Measurements from ENCODE around the gene ZWILCH.
"Not testable (repeated sequence)": the region's sequence is repeated elsewhere in the genome, so short reads cannot be mapped to it uniquely, and the experiment has no call there.

ZWILCH gene

DNA sequence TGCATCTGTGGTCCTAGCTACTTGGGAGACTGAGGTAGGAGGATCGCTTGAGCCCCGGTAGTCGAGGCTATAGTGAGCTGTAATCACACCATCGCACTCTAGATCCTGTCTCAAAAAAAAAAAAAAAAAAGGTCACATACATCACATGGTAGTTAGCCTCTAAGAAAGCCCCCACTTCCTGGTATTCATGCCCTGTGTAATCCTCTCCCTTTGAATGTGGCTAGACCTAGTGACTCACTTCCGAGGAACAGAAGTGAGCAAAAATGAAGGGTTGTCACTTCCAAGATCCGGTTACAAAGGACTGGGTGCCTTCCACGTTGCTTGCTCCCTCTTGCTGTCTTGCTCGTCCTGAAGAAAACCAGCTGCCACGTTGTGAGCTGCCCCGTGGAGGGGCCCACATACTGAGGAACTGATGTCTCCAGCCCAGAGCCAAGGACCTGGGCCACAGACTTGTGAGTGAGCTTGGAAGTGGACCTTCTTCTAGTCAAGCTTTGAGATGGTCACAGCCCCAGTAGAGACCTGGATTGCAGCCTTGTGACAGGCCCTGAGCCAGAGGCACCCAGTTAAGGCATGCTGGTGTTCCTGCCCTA, 73.3 kb downstream of the ZWILCH start:
- DNase-seq (ENCODE audit: low spot score) (peak; percentile 57), FAIRE-seq (peak; percentile 89)

DNA sequence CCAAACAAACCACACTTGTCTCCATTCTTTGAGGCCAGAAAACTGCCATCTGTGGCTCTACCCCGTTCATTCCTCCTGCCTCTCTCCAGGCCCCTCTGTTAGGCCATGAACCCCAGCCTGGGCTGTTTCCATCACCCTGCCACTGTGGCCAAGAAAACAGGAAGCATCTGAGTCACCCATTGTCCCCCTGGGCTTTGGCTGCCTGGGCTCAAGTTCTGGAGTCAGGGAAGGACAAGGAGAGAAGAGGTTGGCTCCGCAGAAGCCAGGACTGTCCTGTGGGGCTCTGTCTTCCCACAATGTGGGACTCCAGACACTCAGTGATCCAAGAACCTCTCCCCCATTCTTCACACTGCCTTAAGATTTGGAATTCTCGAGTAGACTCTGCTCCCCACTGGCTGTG, 75.5 kb downstream of the ZWILCH start:
- no peak for DNase-seq (ENCODE audit: low spot score)
- FAIRE-seq = no peak

DNA sequence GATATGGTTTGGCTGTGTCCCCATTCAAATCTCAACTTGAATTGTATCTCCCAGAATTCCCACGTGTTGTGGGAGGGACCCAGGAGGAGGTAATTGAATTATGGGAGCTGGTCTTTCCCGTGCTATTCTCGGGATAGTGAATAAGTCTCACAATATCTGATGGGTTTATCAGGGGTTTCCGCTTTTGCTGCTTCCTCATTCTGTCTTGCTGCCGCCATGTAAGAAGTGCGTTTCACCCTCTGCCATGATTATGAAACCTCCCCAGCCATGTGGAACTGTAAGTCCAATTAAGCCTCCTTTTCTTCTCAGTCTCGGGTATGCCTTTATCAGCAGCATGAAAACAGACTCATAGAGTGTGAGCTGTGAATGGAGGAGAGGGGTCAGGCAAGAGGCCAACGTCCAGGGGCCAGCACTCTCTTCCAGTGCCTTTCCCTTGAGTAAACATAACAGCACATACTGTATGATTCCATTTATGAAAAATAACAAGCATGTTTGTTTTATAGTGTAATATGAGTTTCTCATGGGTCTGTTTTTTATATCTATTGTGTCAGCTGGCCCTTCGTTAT, 76.9 kb downstream of the ZWILCH start:
- DNase-seq (ENCODE audit: low spot score) (no peak), FAIRE-seq (no peak)

GRCh38 chr15:66586155-66586976, 81.2 kb downstream of the ZWILCH start:
- FAIRE-seq (no peak), DNase-seq (ENCODE audit: low spot score) (no peak)

DNA sequence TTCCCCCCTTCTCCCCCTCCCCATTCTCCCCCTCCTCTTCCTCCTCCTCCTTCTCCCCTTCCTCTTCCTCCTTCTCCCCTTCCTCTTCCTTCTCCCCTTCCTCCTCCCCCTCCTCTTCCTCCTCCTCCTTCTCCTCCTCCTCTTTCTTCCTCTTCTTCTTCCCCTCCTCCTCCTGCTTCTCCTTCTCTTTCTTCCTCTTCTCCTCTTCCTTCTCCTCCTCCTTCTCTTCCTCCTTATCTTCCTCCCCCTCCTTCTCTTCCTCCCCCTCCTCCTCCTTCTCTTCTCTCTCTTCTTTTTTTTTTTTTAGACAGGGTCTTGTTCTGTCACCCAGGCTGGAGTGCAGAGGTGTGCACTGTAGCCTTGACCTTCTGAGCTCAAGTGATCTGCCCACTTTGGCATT, 81.9 kb downstream of the ZWILCH start:
- DNase-seq (ENCODE audit: low spot score) (no peak), FAIRE-seq (no peak)

- DNase-seq (ENCODE audit: low spot score) = no peak
- no peak for FAIRE-seq
Observed at GRCh38 chr15:66587749-66588148, 82.6 kb downstream of the ZWILCH start.

DNA sequence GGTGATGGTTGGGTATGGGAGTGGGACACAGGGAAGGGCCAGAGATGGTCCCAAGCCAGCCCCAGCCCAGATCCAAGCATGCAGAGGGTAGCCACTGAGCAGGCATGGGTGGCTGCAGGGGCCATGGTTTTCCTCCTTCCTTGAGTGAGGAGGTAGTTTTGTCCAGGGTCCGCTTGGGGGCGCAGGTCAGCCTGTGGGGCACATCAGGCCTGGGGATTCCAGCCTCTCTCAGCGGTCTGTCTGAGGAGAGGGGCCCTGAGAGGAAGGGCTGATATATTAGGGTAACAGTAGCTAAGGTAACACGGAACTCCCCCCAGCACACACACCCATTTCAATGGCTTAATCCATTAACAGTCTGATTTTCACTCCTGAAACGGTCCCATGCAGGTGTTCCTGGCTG, 83.4 kb downstream of the ZWILCH start:
- FAIRE-seq = no peak
- no peak for DNase-seq (ENCODE audit: low spot score)

GRCh38 chr15:66588971-66589370, 83.8 kb downstream of the ZWILCH start:
- no peak for DNase-seq (ENCODE audit: low spot score)

GRCh38 chr15:66589429-66589828, 84.3 kb downstream of the ZWILCH start:
- DNase-seq (ENCODE audit: low spot score); FAIRE-seq: not testable (repeated sequence)

More at GRCh38 chr15:66588971-66589370, 83.8 kb downstream of the ZWILCH start:
- peak; percentile 53 for FAIRE-seq

DNA sequence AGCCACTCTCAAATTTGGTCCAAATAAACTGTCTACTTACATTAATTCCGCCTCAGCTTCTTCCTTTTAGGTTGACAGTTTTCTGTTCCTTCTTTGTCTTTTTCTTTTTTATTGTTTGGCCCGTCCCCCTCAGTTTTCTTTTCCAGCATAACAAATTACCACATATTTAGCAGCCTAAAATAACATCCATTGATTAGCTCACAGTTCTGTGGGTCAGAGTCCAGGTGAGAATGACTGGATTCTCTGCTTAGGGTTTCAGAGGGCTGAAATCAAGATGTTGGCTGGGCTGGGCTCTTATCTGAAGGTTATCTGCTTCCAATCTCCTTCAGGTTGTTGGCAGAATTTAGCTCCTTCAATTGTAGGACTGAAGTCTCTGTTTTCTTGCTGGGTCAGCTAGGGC, 85.3 kb downstream of the ZWILCH start:
- DNase-seq (ENCODE audit: low spot score) (no peak), FAIRE-seq (no peak)

DNA sequence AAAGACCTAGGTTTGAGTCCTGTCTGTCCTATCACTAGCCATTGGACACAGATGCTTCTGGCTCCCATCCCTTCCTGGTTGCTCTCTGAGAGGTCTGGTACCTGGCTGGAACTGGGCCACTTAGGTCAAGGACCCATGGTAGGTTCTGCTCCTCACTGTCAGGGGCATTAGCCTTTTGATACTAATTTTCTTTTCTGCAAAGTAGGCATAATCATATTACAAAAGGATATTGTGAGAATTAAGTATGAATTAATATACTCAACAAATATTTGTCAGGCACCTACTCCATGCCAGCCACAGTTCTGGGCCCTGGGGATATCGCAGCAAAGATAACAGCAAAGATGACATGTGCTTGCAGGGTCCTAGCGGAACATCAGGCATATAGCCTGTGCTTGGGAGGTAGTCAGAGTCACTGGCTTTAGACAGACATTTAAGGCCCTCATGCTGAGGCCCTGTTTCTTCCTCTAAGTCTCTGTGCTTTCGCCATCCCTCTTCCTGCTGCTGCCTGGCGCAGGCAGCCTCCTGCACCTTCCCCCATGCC, 86.3 kb downstream of the ZWILCH start:
- DNase-seq (ENCODE audit: low spot score) (no peak), FAIRE-seq (no peak)

GRCh38 chr15:66592505-66593218, 87.5 kb downstream of the ZWILCH start:
- no peak for FAIRE-seq
- no peak for DNase-seq (ENCODE audit: low spot score)

DNA sequence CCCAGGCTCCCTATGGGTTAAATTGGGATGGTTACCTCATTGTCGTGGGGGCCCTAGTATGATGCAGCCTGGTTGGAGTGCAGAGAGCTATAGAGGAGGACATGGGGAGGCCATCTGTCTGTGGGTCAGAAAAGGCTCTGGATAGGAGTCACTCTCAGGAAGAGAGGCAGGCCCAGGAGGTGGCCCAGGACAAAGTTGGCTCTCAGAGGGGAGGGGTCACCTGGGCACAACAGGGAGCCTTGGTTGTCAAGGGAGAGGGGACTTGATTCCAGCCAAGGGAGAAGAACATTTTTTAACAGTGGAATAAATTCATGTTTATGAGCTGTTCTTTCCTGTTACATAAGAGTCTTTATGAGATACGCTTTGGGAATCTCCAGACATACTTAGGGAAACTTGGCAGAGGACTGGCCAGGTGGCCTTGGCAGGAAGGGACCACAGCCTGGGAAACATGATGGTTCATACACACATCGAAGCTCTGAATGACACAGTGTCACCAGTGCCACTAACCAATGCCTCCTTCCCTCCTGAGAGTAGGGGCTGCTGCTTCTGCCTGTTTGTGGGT, 88.2 kb downstream of the ZWILCH start:
- FAIRE-seq (no peak), DNase-seq (ENCODE audit: low spot score) (no peak)

GRCh38 chr15:66594344-66594743, 89.2 kb downstream of the ZWILCH start:
- FAIRE-seq (peak; percentile 53), DNase-seq (ENCODE audit: low spot score) (no peak)

GRCh38 chr15:66594836-66595235, 89.7 kb downstream of the ZWILCH start:
- DNase-seq (ENCODE audit: low spot score) = no peak
- FAIRE-seq = peak; percentile 17

- DNase-seq (ENCODE audit: low spot score) (no peak), FAIRE-seq (no peak)
Observed at GRCh38 chr15:66595332-66595731, 90.2 kb downstream of the ZWILCH start.

DNA sequence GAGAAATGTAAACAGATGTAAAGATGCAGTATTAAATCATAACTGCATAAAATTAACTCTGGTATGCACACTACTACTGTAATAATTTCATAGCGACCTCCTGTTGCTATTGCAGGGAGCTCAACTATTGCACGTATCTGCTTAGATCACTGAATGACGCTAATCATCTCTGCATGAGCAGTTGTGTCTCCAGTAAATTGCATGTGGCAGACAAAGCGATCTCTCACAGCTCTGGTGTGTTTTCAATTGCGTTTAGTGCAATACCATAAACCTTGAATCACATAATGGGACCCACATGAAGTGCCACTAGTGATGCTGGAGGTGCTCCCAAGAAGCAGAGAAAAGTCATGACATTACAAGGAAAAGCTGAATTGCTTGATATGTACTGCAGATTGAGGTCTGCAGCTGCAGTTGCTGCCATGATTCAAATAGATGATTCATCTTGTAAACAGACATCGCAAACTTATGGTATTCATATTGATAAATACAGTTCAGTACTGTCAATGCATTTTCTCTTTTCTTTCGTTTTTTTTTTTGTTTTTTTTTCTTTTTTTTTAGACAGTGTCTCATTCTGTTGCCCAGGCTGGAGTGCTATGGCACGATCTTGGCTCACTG, 90.9 kb downstream of the ZWILCH start:
- no peak for DNase-seq (ENCODE audit: low spot score)
- peak; percentile 67 for FAIRE-seq

- DNase-seq (ENCODE audit: low spot score) (no peak), FAIRE-seq (no peak)
Observed at GRCh38 chr15:66598095-66598815, 93.1 kb downstream of the ZWILCH start.
